Prostate gland (tissue), 2 donors: Measurements from ENCODE around the gene CILP2. TPM values are rescaled to one million over a fixed set of nuclear protein-coding genes. Genes with fewer than 3 reads are reported as not detected.

Experiments
- DNase-seq: peaks from one replicate; pipeline ENCODE4 v3.0.0-alpha.2; 2019; ENCODE audit warnings: low spot score
- H3K27ac ChIP-seq, 2 donors: fragments of 200-600 bp; sonication (generic); 2 replicates each; pipeline ENCODE4 v1.5.1; 2017 to 2019
- H3K27me3 ChIP-seq: fragments of 200-600 bp; sonication (generic); replicated peaks from 2 replicates; pipeline ENCODE4 v1.5.1; 2019; ENCODE audit not compliant: insufficient read depth
- H3K36me3 ChIP-seq, 2 donors: fragments of 200-600 bp; sonication (generic); 1 replicate in 1 of 2; 2 replicates in 1 of 2; pipeline versions ENCODE4 v1.5.1 to v1.8.1; 2017 to 2019
- H3K4me1 ChIP-seq: fragments of 200-600 bp; sonication (generic); replicated peaks from 2 replicates; pipeline ENCODE4 v1.5.1; 2019
- H3K4me3 ChIP-seq, 2 donors: fragments of 200-600 bp; sonication (generic); 2 replicates each; pipeline ENCODE4 v1.5.1; 2017 to 2019
- H3K9me3 ChIP-seq: fragments of 200-600 bp; sonication (generic); 2 replicates; pipeline ENCODE4 v1.5.1; 2017
- CTCF ChIP-seq, 4 experiments: fragments of 200-600 bp in 2 of 4; fragments of 450-650 bp in 2 of 4; sonication (generic) in 2 of 4; IDR thresholded peaks; 1 replicate in 3 of 4; 2 replicates in 1 of 4; pipeline ENCODE4 v1.5.1; 2016 to 2019; ENCODE audit warnings: antibody characterized with exemption in 4 of 4, mild to moderate bottlenecking in 2 of 4, moderate library complexity in 2 of 4
- POLR2A ChIP-seq: fragments of 450-650 bp; IDR thresholded peaks from one replicate; pipeline ENCODE4 v1.6.1; 2016; ENCODE audit warnings: antibody characterized with exemption, mild to moderate bottlenecking
- POLR2AphosphoS5 ChIP-seq: sonication (generic); formaldehyde crosslinking; IDR thresholded peaks from one replicate; pipeline ENCODE4 v1.6.1; 2017; ENCODE audit warnings: antibody characterized with exemption
- WGBS: methylation state at CpG from one replicate; pipeline ENCODE4 v1.1.5; 2018; 5-methylcytosine and 5-hydroxymethylcytosine counted together
- intact Hi-C: fragments of 100-400 bp; cut with DNase I; formaldehyde crosslinking; loops from one replicate; pipeline ENCODE4 v1.14.2; 2022
- total RNA-seq, 2 donors: library from RNA; depleted of rRNA; stranded (reverse); fragments of >200 nt; gene quantifications; one replicate each; pipeline ENCODE4 v1.1.0, GENCODE V29; 2016

The CILP2 gene
- total RNA-seq, 2 donors from 2014 or later, result 0.68 to 3.7 TPM

GRCh38 chr19:19567391-19567790 is 29.3 kb downstream of the CILP2 start:
- WGBS, result 81% methylated on average over 3 of the region's 3 CpGs
- TF ChIP-seq POLR2A (no peak), POLR2AphosphoS5 (no peak), CTCF (IDR thresholded peaks at IDR 0.05) (no peak)
- H3K9me3 ChIP-seq, result no peaks in the 10 kb centered on the region
- no peak for DNase-seq
- no peak overlapping the region for H3K4me3 ChIP-seq
- H3K4me1 ChIP-seq, result no peaks in the 10 kb centered on the region
- intact Hi-C loops, result no loop called here
- H3K36me3 ChIP-seq, result no peaks in the 10 kb centered on the region
- no peak overlapping the region for H3K27ac ChIP-seq
- no peaks in the 10 kb centered on the region for H3K27me3 ChIP-seq

GRCh38 chr19:19568802-19569756 is 31.0 kb downstream of the CILP2 start:
- WGBS, result 88% methylated on average over 25 of the region's 25 CpGs
- intact Hi-C loops, result no loop called here

GRCh38 chr19:19570571-19570970 is 32.5 kb downstream of the CILP2 start:
- no peak overlapping the region for H3K27ac ChIP-seq
- no peaks in the 10 kb centered on the region for H3K36me3 ChIP-seq
- H3K27me3 ChIP-seq, result no peaks in the 10 kb centered on the region
- DNase-seq, result no peak
- intact Hi-C loops, result no loop called here
- no peaks in the 10 kb centered on the region for H3K4me1 ChIP-seq
- WGBS, result 78% methylated on average over 10 of the region's 10 CpGs
- no peaks in the 10 kb centered on the region for H3K9me3 ChIP-seq
- H3K4me3 ChIP-seq, result no peak overlapping the region
- TF ChIP-seq POLR2AphosphoS5 (no peak), CTCF (IDR thresholded peaks at IDR 0.05) (no peak), POLR2A (no peak)

More at GRCh38 chr19:19568802-19569756, 31.0 kb downstream of the CILP2 start:
- Histone ChIP-seq H3K36me3 (no peaks in the 10 kb centered on the region), H3K27me3 (no peaks in the 10 kb centered on the region), H3K4me1 (no peaks in the 10 kb centered on the region), H3K27ac (no peak overlapping the region), H3K4me3 (no peak overlapping the region), H3K9me3 (no peaks in the 10 kb centered on the region)
- TF ChIP-seq POLR2AphosphoS5 (no peak), CTCF (IDR thresholded peaks at IDR 0.05) (no peak), POLR2A (no peak)
- DNase-seq, result no peak

- Histone ChIP-seq H3K36me3 (no peaks in the 10 kb centered on the region), H3K27me3 (no peaks in the 10 kb centered on the region), H3K4me1 (no peaks in the 10 kb centered on the region), H3K27ac (no peak overlapping the region), H3K9me3 (no peaks in the 10 kb centered on the region), H3K4me3 (no peak overlapping the region)
- intact Hi-C loops, result no loop called here
- DNase-seq, result no peak
- 85% methylated on average over 11 of the region's 11 CpGs for WGBS
- TF ChIP-seq POLR2A (no peak), CTCF (IDR thresholded peaks at IDR 0.05) (no peak), POLR2AphosphoS5 (no peak)
Observed at GRCh38 chr19:19571071-19571786, 33.2 kb downstream of the CILP2 start.
